Epithelial cell of proximal tubule (primary cell): ENCODE data around the gene C14orf132. TPM values are rescaled to one million over a fixed set of nuclear protein-coding genes. Genes with fewer than 3 reads are reported as not detected.
A peak's percentile ranks its signal among the peaks of the same experiment; 100 is the strongest.

Source experiments
- DNase-seq: peaks from one replicate; pipeline ENCODE4 v3.0.0-alpha.2; 2011; ENCODE audit warnings: low read depth
- H3K4me3 ChIP-seq: 2 replicates; pipeline ENCODE4 v1.5.1; 2011; ENCODE audit warnings: low read depth, mild to moderate bottlenecking, low read length
- total RNA-seq: library from RNA; depleted of rRNA; stranded (reverse); fragments of >200 nt; gene quantifications from 2 replicates; pipeline ENCODE4 v1.2.3, GENCODE V29; 2015
- TF ChIP-seq, protein P1 (sequence below): conservative IDR thresholded peaks from 2 replicates; pipeline ENCODE4 v1.5.1; 2012; ENCODE audit warnings: low read depth, mild to moderate bottlenecking, low read length

C14orf132 gene
- total RNA-seq, 1 donor from 2014 or later: 4.0 TPM

DNA sequence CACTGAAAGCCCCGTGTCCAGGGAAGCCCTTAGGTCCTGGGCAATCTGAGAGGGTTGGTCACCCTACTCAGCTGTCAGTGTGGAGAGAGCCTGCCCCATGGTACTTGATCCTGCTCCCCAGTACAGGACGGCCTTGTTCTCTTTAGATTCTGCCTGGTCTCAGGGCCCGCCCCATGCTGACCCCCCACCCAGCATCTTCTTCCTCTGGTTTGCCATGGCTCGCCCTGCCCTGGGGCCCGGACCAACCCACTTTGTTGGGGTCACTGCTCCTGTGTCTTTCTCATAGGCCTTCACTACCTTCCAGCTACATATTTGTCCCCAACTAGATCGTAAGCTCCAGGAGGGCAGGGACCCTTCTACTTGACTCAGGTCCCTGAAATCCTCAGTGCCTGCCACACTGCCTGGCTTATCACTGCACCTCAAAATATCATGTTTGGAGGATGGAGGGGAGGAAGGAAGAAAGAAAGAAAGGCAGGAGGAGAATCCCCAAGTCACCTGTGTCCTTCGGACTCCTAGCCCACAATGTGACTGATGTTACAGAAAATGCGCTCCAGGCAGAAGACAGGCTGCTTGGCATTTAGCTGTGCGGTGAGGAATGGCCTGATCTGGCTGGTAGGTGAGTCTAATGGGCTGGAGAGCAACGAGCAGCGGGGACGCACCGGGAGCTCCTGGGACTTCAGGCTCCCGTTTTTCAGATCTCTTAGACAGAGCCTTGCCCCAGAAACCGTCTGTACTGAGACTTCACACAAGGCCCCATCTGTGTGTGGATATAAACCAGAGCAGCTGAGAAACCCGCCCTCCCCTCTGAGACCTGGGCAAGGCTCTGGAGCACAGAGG lies 66.1 kb downstream of the C14orf132 start:
- TF ChIP-seq, protein P1, sequence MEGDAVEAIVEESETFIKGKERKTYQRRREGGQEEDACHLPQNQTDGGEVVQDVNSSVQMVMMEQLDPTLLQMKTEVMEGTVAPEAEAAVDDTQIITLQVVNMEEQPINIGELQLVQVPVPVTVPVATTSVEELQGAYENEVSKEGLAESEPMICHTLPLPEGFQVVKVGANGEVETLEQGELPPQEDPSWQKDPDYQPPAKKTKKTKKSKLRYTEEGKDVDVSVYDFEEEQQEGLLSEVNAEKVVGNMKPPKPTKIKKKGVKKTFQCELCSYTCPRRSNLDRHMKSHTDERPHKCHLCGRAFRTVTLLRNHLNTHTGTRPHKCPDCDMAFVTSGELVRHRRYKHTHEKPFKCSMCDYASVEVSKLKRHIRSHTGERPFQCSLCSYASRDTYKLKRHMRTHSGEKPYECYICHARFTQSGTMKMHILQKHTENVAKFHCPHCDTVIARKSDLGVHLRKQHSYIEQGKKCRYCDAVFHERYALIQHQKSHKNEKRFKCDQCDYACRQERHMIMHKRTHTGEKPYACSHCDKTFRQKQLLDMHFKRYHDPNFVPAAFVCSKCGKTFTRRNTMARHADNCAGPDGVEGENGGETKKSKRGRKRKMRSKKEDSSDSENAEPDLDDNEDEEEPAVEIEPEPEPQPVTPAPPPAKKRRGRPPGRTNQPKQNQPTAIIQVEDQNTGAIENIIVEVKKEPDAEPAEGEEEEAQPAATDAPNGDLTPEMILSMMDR: no peak
- H3K4me3 ChIP-seq: no peak overlapping the region
- DNase-seq: no peak

DNA sequence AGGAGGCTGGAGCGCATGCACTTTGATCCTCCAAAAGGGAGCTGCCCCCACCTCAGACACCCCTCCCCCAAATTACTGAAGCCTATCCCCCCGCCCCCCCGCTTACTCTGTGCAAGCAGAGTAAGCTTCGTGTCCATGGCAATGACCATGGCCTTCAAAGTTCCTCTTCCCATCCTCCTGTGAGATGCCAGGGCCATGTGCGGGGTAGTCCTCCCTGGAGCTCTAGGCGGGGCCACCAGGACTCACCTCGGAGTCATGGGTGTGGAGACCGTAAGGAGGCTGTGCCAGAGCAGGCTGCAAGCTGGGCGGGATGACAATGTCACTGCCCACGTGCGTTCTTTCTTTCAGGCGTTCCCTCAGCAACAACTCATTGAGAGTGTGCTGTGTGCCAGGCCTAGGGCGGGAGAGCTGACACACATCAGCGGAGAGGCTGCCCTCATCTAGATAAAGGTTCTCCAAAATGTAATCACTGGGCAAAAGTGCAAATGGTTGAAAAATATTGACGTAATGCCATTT lies 66.8 kb downstream of the C14orf132 start:
- H3K4me3 ChIP-seq: no peak overlapping the region
- TF ChIP-seq, protein P1: no peak
- DNase-seq: no peak

DNA sequence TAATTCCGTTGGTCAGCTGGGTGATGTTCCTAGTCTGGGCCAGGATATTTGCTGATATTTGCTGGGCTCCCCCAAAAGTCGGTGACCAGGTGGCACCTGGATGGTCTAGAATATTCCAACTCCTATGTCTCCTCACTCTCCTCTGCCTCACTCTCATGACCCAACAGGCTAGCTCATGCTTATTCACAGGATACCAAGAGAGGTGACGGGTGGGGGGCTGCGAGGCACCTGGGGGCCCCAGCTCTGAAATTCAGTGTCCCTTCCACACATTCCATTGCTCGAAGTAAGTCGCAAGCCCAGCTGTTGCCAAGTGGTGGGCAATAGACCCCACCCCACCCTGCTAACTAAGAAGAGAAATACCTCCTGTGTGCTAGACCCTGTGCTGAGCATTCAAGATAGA lies 67.7 kb downstream of the C14orf132 start:
- H3K4me3 ChIP-seq: no peak overlapping the region
- TF ChIP-seq, protein P1: no peak
- DNase-seq: no peak

DNA sequence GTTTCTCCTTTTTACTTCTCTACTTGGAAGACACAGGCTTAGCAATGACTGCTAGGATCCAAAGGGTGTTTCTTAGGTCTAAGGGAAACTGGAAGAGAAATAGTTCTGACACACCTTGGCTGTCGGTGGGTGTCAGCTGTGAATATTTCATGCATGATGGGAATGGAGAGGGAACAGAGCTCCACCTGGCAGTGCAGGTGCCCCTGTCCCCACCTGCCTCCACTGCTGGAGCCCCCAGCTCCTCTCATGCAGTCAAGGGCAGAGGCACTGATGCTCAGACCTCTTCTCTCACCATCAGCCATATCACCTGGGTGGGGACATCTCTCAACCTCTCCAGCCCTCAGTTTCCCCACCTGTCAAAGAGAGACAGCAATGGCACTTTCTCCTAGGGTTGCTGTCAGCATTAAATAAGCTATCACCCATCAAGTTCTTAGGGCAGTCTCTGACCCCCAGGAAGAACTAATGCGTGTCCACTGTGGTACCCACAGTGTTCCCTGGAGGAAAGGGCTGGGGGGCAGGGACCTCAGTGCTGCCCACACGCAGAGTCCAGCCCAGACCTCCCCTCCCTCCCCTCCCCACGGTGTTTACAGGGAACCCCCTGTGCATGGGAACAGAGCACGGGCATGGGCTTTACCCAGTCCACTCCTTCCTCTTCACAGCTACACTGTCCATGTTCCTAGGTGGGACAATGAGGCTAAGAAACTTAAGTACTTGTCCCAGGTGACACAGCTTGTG lies 69.1 kb downstream of the C14orf132 start:
- TF ChIP-seq, protein P1: peak; percentile 37
- no peak overlapping the region for H3K4me3 ChIP-seq

DNA sequence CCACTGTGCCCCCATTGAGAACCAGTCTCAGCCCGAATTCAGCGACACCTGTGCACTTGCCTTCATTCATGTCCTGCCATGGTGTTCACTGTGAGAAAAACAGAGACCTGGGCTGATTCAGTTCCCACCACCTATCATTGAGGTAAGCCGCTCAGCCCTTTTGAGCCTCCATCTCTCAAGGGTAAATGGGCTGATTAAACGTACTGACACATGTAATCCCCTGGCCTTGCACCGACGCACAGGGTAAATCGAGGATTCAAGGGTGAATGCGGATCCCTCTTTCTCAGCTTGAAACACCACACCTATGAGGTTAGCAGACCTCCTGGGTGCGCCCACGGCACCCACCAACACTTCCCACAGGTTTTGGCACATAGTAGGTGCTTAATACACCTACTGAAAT lies 69.7 kb downstream of the C14orf132 start:
- TF ChIP-seq, protein P1: no peak
- no peak for DNase-seq
- H3K4me3 ChIP-seq: no peak overlapping the region

More for the DNA sequence above, 69.1 kb downstream of the C14orf132 start:
- no peak for DNase-seq

DNA sequence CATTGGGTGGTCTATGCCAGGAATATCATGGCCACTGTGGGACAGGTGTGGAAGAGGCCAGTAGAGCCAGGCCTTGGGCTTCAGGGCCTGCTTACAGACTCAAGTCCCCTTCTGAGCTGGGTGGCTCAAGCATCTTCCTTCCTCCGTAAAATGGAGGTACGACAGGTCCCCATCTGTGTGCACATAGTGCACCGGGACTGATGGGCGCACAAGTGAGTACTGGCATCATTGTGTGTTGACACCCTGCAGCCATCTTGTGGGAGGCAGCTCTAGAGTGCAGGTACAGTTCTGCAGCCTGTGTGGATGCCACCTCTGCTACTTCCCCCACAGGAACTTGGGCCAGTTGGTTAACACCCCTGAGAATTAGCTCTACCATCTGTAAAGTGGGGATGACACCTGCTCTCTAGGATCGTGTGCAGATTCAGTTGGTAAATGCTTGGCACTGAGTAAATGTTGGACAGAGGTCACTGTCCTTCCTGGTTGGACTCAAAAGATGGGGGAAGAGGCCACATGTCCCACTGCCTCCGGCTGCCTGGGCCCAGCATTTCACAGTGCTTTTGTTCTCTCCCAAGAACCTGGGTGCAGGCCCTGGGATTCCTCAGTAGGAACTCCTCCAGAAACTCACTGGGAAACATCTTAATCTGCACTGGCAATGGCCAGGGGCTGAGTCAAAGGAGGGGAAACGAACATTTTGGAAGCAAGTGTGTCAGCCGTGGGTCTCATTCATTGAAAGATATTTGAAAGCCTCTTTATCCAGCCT lies 70.6 kb downstream of the C14orf132 start:
- DNase-seq: no peak
- H3K4me3 ChIP-seq: no peak overlapping the region
- TF ChIP-seq, protein P1: no peak
